Thyroid gland (tissue), 4 donors: ENCODE measurements around the gene CIZ1. TPM values are rescaled to one million over a fixed set of nuclear protein-coding genes. Genes with fewer than 3 reads are reported as not detected.

Experiments used
- DNase-seq, 2 donors: peaks; one replicate each; pipeline ENCODE4 v3.0.0-alpha.2; 2019
- H3K27ac ChIP-seq, 3 donors: fragments of 200-600 bp; sonication (generic); 1 replicate in 2 of 3; 2 replicates in 1 of 3; pipeline ENCODE4 v1.5.1; 2016 to 2019; ENCODE audit warnings: mild to moderate bottlenecking in 1 of 3, moderate library complexity in 1 of 3
- H3K27me3 ChIP-seq: fragments of 200-600 bp; sonication (generic); one replicate; pipeline ENCODE4 v1.5.1; 2019
- H3K36me3 ChIP-seq, 2 donors: fragments of 200-600 bp; sonication (generic); one replicate each; pipeline ENCODE4 v1.5.1; 2016 to 2019
- H3K4me1 ChIP-seq, 2 donors: fragments of 200-600 bp; sonication (generic); one replicate each; pipeline ENCODE4 v1.5.1; 2017 to 2019
- H3K4me3 ChIP-seq, 3 donors: fragments of 200-600 bp; sonication (generic); replicated peaks in 1 of 3; 1 replicate in 2 of 3; 2 replicates in 1 of 3; pipeline ENCODE4 v1.5.1; 2016; ENCODE audit warnings: mild to moderate bottlenecking in 1 of 3
- H3K9me3 ChIP-seq: fragments of 200-600 bp; sonication (generic); one replicate; pipeline ENCODE4 v1.5.1; 2017
- POLR2A ChIP-seq, 2 donors: fragments of 450-650 bp; IDR thresholded peaks; one replicate each; pipeline ENCODE4 v1.6.1; 2017; ENCODE audit warnings: antibody characterized with exemption in 2 of 2, mild to moderate bottlenecking in 2 of 2, moderate library complexity in 1 of 2
- WGBS, 2 donors: methylation state at CpG; one replicate each; pipeline ENCODE4 v1.1.5; 2017; 5-methylcytosine and 5-hydroxymethylcytosine counted together
- intact Hi-C: fragments of 100-400 bp; cut with DNase I; formaldehyde crosslinking; loops from one replicate; pipeline ENCODE4 v1.15.1; 2023
- total RNA-seq, 4 donors: library from RNA; depleted of rRNA; stranded (reverse); fragments of >200 nt; gene quantifications; one replicate each; pipeline ENCODE4 v1.2.3, GENCODE V29; 2016
- TF ChIP-seq, protein P1 (sequence below), 6 experiments: fragments of 200-600 bp in 3 of 6; fragments of 450-650 bp in 3 of 6; sonication (generic) in 3 of 6; IDR thresholded peaks; one replicate each; pipeline ENCODE4 v1.5.1; 2016 to 2019; ENCODE audit warnings: antibody characterized with exemption in 6 of 6, mild to moderate bottlenecking in 2 of 6, inconsistent platforms in 1 of 6, moderate library complexity in 1 of 6

The CIZ1 gene
- total RNA-seq, 4 donors from 2014 or later = 47.8 to 58.5 (median 52.7) TPM

DNA sequence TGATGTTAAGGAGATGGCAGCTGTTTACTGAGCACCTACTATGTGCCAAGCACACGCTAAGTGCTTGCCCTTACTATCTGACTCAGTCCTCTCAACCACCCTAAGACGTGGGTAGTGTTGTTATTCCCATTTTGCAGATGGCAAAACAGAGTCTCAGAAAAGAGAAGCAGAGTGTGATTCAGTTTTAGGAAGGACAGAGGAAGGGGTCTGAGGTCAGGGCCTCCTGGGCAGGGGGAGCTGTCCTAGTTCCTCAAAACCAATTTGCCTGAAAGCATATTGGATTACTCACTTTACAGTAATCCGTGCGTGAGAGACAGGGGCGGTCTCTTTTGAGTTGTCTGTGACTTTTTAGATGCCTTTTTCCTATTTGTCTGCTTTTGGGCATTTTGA is 35.0 kb upstream of the CIZ1 start:
- DNase-seq = no peak
- H3K27ac ChIP-seq = no peak overlapping the region
- 78 to 93% methylated on average over 5 of the region's 5 CpGs for WGBS, 2 donors
- no peaks in the 10 kb centered on the region for H3K4me1 ChIP-seq
- H3K27me3 ChIP-seq = no peaks in the 10 kb centered on the region
- H3K36me3 ChIP-seq = no peaks in the 10 kb centered on the region
- TF ChIP-seq, protein P1, sequence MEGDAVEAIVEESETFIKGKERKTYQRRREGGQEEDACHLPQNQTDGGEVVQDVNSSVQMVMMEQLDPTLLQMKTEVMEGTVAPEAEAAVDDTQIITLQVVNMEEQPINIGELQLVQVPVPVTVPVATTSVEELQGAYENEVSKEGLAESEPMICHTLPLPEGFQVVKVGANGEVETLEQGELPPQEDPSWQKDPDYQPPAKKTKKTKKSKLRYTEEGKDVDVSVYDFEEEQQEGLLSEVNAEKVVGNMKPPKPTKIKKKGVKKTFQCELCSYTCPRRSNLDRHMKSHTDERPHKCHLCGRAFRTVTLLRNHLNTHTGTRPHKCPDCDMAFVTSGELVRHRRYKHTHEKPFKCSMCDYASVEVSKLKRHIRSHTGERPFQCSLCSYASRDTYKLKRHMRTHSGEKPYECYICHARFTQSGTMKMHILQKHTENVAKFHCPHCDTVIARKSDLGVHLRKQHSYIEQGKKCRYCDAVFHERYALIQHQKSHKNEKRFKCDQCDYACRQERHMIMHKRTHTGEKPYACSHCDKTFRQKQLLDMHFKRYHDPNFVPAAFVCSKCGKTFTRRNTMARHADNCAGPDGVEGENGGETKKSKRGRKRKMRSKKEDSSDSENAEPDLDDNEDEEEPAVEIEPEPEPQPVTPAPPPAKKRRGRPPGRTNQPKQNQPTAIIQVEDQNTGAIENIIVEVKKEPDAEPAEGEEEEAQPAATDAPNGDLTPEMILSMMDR (IDR thresholded peaks at IDR 0.05) = no peak
- TF ChIP-seq POLR2A (IDR thresholded peaks at IDR 0.05) = no peak
- H3K4me3 ChIP-seq = no peak overlapping the region
- H3K9me3 ChIP-seq = no peaks in the 10 kb centered on the region
- intact Hi-C loops = no loop called here

DNA sequence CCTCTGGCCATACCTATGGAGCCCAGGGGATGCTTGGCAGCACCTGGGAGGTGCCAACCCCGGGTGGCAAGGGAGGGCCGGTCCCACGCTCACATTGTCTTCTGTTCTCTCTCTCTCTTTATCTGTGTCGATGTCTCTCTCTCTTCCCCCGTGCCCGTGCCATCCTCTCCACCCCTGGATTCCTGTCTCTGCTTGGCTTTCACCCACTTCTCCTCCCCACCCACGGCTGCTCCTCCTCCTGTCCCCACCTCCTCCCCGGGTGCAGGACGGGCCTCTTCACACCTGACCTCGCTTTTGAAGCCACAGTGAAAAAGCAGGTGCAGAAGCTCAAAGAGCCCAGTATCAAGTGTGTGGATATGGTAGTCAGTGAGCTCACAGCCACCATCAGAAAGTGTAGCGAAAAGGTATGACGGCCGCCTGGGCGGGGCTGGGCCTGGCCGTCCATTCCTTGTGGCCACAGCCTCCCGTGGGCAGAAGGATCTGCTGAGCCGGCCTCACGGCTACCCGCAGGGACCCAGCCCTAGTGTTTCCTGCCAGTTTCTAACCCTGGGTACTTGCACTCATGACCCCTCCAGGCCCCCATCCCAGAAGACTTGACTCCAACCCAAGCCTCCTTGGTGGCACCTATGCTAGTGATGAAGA is 34.5 kb upstream of the CIZ1 start:
- no peaks in the 10 kb centered on the region for H3K9me3 ChIP-seq
- H3K4me1 ChIP-seq = no peaks in the 10 kb centered on the region
- H3K36me3 ChIP-seq = no peaks in the 10 kb centered on the region
- no peak overlapping the region for H3K27ac ChIP-seq
- intact Hi-C loops = no loop called here
- TF ChIP-seq, protein P1 (IDR thresholded peaks at IDR 0.05) = no peak
- TF ChIP-seq POLR2A (IDR thresholded peaks at IDR 0.05) = no peak
- WGBS, 2 donors = 72 to 87% methylated on average over 18 to 19 of the region's 19 CpGs
- no peaks in the 10 kb centered on the region for H3K27me3 ChIP-seq
- no peak overlapping the region for H3K4me3 ChIP-seq
- DNase-seq = no peak

GRCh38 chr9:128224877-128225276 is 33.5 kb upstream of the CIZ1 start:
- Histone ChIP-seq H3K27me3 (no peaks in the 10 kb centered on the region), H3K4me1 (no peaks in the 10 kb centered on the region), H3K36me3 (no peaks in the 10 kb centered on the region), H3K27ac (no peak overlapping the region), H3K9me3 (no peaks in the 10 kb centered on the region), H3K4me3 (no peak overlapping the region)
- TF ChIP-seq, protein P1 (IDR thresholded peaks at IDR 0.05) = no peak
- no peak for TF ChIP-seq POLR2A (IDR thresholded peaks at IDR 0.05)
- no peak for DNase-seq
- intact Hi-C loops = no loop called here
- WGBS, 2 donors = 88 to 91% methylated on average over 7 of the region's 7 CpGs

DNA sequence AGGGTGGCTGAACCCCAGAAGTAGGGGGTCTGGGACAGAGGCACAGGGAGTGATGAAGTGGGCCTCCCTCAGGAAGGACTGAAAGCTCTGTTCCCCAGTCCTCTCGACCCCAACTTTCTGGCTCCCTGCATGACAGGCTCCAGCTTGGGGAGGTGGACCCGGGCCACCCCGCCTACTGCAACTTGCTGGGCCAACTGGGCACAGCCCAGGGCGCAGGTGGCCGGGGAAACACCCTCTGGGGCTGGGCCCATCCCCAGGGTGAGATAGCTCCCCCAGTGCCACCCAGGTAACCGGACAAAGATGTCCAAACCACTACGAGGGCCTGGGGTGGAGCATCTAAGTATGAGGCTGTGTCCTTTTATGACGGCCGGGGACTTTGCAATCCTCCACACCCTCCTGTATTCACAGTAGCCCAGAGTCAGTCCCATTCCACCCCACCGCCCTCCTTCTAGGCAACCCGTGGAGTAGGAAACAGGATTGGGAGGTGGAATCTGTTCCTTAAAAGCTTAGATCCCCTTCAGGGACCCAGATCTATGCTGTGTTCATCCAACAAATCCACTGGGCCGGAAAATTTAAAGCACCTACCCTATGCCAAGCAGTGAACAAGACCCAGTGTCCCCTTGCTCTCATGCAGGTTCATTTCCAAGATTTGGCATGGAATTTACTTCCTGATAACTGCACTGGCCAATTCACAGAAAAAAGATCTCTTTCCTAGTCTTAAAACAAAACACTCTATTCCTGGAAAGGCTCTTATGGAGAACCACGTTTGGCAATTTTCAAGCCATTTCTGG is 31.7 kb upstream of the CIZ1 start:
- no peak for DNase-seq
- Histone ChIP-seq H3K36me3 (no peaks in the 10 kb centered on the region), H3K27ac (no peak overlapping the region), H3K27me3 (no peaks in the 10 kb centered on the region), H3K4me3 (no peak overlapping the region), H3K9me3 (no peaks in the 10 kb centered on the region), H3K4me1 (peaks cover 0 to 9% of the 10 kb centered on the region in 2 donors)
- TF ChIP-seq POLR2A (IDR thresholded peaks at IDR 0.05) = no peak
- TF ChIP-seq, protein P1 (IDR thresholded peaks at IDR 0.05) = no peak
- WGBS, 2 donors = 83% methylated on average over 11 to 12 of the region's 13 CpGs
- intact Hi-C loops = no loop called here

DNA sequence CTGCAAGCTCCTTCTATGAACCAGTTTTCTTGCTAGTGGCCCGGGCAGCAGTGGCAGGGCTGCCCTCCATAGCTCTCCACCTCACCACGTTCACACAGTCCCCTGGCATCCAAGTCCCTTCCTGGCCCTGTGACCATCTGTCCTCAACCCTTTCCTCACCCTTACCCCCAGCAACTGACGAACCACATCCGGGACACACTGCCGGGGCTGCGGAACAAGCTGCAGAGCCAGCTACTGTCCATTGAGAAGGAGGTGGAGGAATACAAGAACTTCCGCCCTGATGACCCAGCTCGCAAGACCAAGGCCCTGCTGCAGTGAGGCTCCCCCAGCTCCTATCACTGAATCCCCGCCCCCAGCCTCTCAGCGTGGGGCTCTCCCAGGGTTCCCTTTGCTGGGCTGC is 30.7 kb upstream of the CIZ1 start:
- Histone ChIP-seq H3K27me3 (no peaks in the 10 kb centered on the region), H3K36me3 (no peaks in the 10 kb centered on the region), H3K4me3 (no peak overlapping the region), H3K4me1 (peaks cover 0 to 10% of the 10 kb centered on the region in 2 donors), H3K9me3 (no peaks in the 10 kb centered on the region), H3K27ac (no peak overlapping the region)
- DNase-seq = no peak
- intact Hi-C loops = no loop called here
- 90 to 91% methylated on average over 6 to 10 of the region's 10 CpGs for WGBS, 2 donors
- TF ChIP-seq, protein P1 (IDR thresholded peaks at IDR 0.05) = no peak
- TF ChIP-seq POLR2A (IDR thresholded peaks at IDR 0.05) = no peak
